Stomach (tissue), 4 donors: ENCODE measurements around the gene XAGE2.

Experiments used
- POLR2A ChIP-seq, 4 donors: fragments of 450-650 bp; IDR thresholded peaks; one replicate each; pipeline ENCODE4 v1.6.1; 2016; ENCODE audit warnings: antibody characterized with exemption in 4 of 4, control low read depth in 2 of 4, mild to moderate bottlenecking in 1 of 4, moderate library complexity in 1 of 4
- POLR2AphosphoS5 ChIP-seq, 3 donors: sonication (generic); formaldehyde crosslinking; IDR thresholded peaks; one replicate each; pipeline ENCODE4 v1.6.1; 2016; ENCODE audit warnings: antibody characterized with exemption in 3 of 3
- TF ChIP-seq, protein P1 (sequence below), 7 experiments: fragments of 450-650 bp in 4 of 7; fragments of 200-600 bp in 3 of 7; sonication (generic) in 3 of 7; IDR thresholded peaks; one replicate each; pipeline ENCODE4 v1.5.1; 2016 to 2019; ENCODE audit warnings: antibody characterized with exemption in 7 of 7, control low read depth in 2 of 7, mild to moderate bottlenecking in 1 of 7

DNA sequence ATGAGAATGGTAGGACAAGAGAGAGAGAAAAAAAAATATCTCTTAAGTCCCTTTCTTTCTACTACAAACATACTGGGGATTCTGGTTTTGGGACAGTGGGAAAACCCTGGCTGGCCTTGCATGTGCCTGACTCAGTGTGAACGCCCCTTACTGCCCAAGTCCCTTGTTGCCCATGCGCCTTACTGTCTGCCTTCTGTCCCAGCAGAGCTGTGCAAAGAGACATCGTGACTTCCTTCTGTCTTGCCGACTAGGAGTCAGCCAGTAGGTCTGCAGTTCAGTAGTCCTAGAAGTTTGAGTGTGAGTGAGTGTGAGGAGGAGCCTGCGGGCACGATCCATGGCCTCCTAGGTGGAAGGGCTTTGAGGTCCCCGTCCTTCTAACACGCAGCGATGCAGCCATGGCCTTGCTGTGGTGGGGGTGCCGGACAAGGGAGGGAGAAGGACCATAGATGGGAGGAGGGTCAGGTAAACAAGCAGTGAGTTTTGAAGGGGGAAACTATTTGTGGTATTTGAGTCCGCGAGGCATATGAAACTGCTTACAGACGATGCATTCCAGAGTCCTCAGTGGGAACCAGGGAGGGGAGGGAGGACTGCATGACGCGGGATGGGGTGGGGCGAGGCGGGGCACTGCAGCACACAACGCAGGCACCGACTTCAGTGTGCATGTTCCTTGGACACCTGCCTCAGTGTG, at the start of gene XAGE2:
- TF ChIP-seq, protein P1, sequence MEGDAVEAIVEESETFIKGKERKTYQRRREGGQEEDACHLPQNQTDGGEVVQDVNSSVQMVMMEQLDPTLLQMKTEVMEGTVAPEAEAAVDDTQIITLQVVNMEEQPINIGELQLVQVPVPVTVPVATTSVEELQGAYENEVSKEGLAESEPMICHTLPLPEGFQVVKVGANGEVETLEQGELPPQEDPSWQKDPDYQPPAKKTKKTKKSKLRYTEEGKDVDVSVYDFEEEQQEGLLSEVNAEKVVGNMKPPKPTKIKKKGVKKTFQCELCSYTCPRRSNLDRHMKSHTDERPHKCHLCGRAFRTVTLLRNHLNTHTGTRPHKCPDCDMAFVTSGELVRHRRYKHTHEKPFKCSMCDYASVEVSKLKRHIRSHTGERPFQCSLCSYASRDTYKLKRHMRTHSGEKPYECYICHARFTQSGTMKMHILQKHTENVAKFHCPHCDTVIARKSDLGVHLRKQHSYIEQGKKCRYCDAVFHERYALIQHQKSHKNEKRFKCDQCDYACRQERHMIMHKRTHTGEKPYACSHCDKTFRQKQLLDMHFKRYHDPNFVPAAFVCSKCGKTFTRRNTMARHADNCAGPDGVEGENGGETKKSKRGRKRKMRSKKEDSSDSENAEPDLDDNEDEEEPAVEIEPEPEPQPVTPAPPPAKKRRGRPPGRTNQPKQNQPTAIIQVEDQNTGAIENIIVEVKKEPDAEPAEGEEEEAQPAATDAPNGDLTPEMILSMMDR (IDR thresholded peaks at IDR 0.05), result no peak
- TF ChIP-seq POLR2AphosphoS5 (IDR thresholded peaks at IDR 0.05), result no peak
- TF ChIP-seq POLR2A (IDR thresholded peaks at IDR 0.05), result no peak
